Neuronal stem cell (in vitro differentiated cells): ENCODE measurements around the gene FETUB.

Source experiments
- DNase-seq: peaks from one replicate; pipeline ENCODE4 v3.0.0-alpha.2; 2013; ENCODE audit warnings: low spot score
- H2AFZ ChIP-seq: one replicate; pipeline ENCODE4 v1.6.1; 2013; ENCODE audit warnings: mild to moderate bottlenecking, low read length, inconsistent platforms
- H2AK5ac ChIP-seq: 2 replicates; pipeline ENCODE4 v1.6.1; 2013; ENCODE audit warnings: low read depth, mild to moderate bottlenecking, inconsistent platforms, low read length, moderate library complexity, mixed read lengths
- H2BK120ac ChIP-seq: 2 replicates; pipeline ENCODE4 v1.6.1; 2013; ENCODE audit warnings: low read depth, mild to moderate bottlenecking, inconsistent platforms, low read length, moderate library complexity, mixed read lengths
- H2BK12ac ChIP-seq: one replicate; pipeline ENCODE4 v1.6.1; 2013; ENCODE audit warnings: low read length, inconsistent platforms
- H2BK15ac ChIP-seq: 2 replicates; pipeline ENCODE4 v1.6.1; 2013; ENCODE audit warnings: mild to moderate bottlenecking, low read length, inconsistent platforms, mixed read lengths
- H2BK5ac ChIP-seq: one replicate; pipeline ENCODE4 v1.6.1; 2013; ENCODE audit warnings: inconsistent platforms, mild to moderate bottlenecking, low read length, moderate library complexity
- H3K14ac ChIP-seq: one replicate; pipeline ENCODE4 v1.6.1; 2013; ENCODE audit warnings: low read length, inconsistent platforms
- H3K18ac ChIP-seq: 2 replicates; pipeline ENCODE4 v1.6.1; 2013; ENCODE audit warnings: low read length, inconsistent platforms
- H3K23ac ChIP-seq: 2 replicates; pipeline ENCODE4 v1.6.1; 2013; ENCODE audit warnings: low read depth, mild to moderate bottlenecking, mixed read lengths, low read length, inconsistent platforms; ENCODE audit not compliant: poor library complexity
- H3K27ac ChIP-seq: replicated peaks from 3 replicates; pipeline ENCODE4 v1.5.1; 2013; ENCODE audit warnings: low read length, inconsistent platforms
- H3K27me3 ChIP-seq, 3 experiments: 2 replicates each; pipeline ENCODE4 v1.6.1; 2013; ENCODE audit warnings: low read length in 3 of 3, mild to moderate bottlenecking in 2 of 3, inconsistent platforms in 1 of 3, low read depth in 1 of 3, mixed read lengths in 1 of 3, moderate library complexity in 1 of 3; ENCODE audit not compliant: control insufficient read depth in 3 of 3, insufficient read depth in 3 of 3
- H3K36me3 ChIP-seq, 2 donors: replicated peaks in 1 of 2; 2 replicates each; pipeline ENCODE4 v1.6.1; 2013; ENCODE audit warnings: low read length in 2 of 2; ENCODE audit not compliant: control insufficient read depth in 2 of 2, insufficient read depth in 2 of 2
- H3K4ac ChIP-seq: 2 replicates; pipeline ENCODE4 v1.6.1; 2013; ENCODE audit warnings: inconsistent platforms, mild to moderate bottlenecking, low read length, moderate library complexity
- H3K4me1 ChIP-seq, 2 donors: 1 replicate in 1 of 2; 2 replicates in 1 of 2; pipeline ENCODE4 v1.6.1; 2013; ENCODE audit warnings: low read length in 2 of 2, low read depth in 1 of 2; ENCODE audit not compliant: control insufficient read depth in 2 of 2, insufficient read depth in 1 of 2
- H3K4me2 ChIP-seq: one replicate; pipeline ENCODE4 v1.6.1; 2013; ENCODE audit warnings: mild to moderate bottlenecking, low read length, inconsistent platforms; ENCODE audit not compliant: insufficient read depth, poor library complexity, severe bottlenecking
- H3K4me3 ChIP-seq, 2 donors: 2 replicates each; pipeline ENCODE4 v1.5.1; 2013; ENCODE audit warnings: low read length in 2 of 2, mild to moderate bottlenecking in 2 of 2, inconsistent platforms in 1 of 2, moderate library complexity in 1 of 2
- H3K79me1 ChIP-seq: one replicate; pipeline ENCODE4 v1.6.1; 2013; ENCODE audit warnings: low read depth, mild to moderate bottlenecking, inconsistent platforms, low read length, moderate library complexity
- H3K9ac ChIP-seq: one replicate; pipeline ENCODE4 v1.6.1; 2013; ENCODE audit warnings: mild to moderate bottlenecking, low read depth, low read length, inconsistent platforms; ENCODE audit not compliant: poor library complexity
- H3K9me3 ChIP-seq, 2 donors: replicated peaks in 1 of 2; 2 replicates each; pipeline versions ENCODE3 to v1.6.1; 2013; ENCODE audit warnings: low read length in 2 of 2, mild to moderate bottlenecking in 2 of 2, inconsistent platforms in 1 of 2, low read depth in 1 of 2, mixed read lengths in 1 of 2, moderate library complexity in 1 of 2; ENCODE audit not compliant: control insufficient read depth in 2 of 2, insufficient read depth in 1 of 2
- H4K8ac ChIP-seq: one replicate; pipeline ENCODE4 v1.6.1; 2013; ENCODE audit warnings: low read depth, mild to moderate bottlenecking, inconsistent platforms, low read length, moderate library complexity
- H4K91ac ChIP-seq: one replicate; pipeline ENCODE4 v1.6.1; 2013; ENCODE audit warnings: low read length, low read depth, mild to moderate bottlenecking, inconsistent platforms; ENCODE audit not compliant: poor library complexity
- WGBS, 2 donors: extraction: QIAGEN DNeasy Blood & Tissue Kit; methylation state at CpG; one replicate each; pipeline ENCODE4 v1.1.7; 2013; ENCODE audit warnings: missing lambda C conversion rate in 2 of 2, mixed read lengths in 1 of 2; ENCODE audit not compliant: insufficient read length in 2 of 2, insufficient replicate concordance in 1 of 2; ENCODE audit errors: extremely low coverage in 2 of 2; 5-methylcytosine and 5-hydroxymethylcytosine counted together

FETUB gene

DNA sequence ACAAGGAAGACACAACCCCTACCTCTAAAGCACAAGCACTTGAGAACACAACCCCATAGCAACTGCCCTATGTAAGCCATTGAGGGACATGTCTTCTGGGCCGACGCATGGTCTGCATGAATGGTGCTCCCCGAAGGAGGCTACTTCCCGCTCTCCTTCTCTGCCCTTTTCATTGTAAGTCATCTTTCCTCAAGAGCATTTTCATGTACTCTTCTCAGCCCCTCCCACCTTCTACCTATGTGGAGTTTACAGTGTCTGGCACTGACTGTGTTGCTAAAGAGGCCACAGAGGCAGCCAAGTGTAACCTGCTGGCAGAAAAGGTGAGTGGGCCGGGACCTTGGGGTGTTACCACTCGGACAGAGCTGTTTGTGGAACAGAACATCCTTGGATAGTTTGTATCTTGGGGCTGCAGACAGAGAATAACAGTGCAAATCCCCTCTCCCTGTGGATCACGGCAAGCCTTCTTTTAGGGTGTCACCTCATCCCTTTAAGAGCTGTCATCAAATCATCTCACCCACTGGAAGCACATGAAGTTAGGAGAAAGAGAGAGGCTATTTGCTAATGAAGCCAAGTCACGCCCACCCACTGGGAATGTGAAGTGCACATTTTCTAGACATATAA is 21.8 kb upstream of the FETUB start:
- no peak overlapping the region for H3K9ac ChIP-seq
- whole genome bisulfite sequencing, 2 donors, result no CpG with 5 or more reads among the region's 8 CpGs
- no peak for DNase-seq
- no peak overlapping the region for H3K23ac ChIP-seq
- H3K4me3 ChIP-seq, result no peak overlapping the region
- H3K4me1 ChIP-seq, result no peaks in the 10 kb centered on the region
- H3K79me1 ChIP-seq, result no peaks in the 10 kb centered on the region
- no peak overlapping the region for H3K18ac ChIP-seq
- no peak overlapping the region for H2AFZ ChIP-seq
- no peak overlapping the region for H3K14ac ChIP-seq
- no peaks in the 10 kb centered on the region for H3K9me3 ChIP-seq
- H2BK5ac ChIP-seq, result no peak overlapping the region
- H3K4me2 ChIP-seq, result no peak overlapping the region
- no peak overlapping the region for H2BK12ac ChIP-seq
- H2AK5ac ChIP-seq, result no peak overlapping the region
- no peaks in the 10 kb centered on the region for H3K36me3 ChIP-seq
- H3K4ac ChIP-seq, result no peak overlapping the region
- H3K27ac ChIP-seq, result no peak overlapping the region
- no peak overlapping the region for H4K91ac ChIP-seq
- H3K27me3 ChIP-seq, result peaks cover 0 to 31% (median 0%) of the 10 kb centered on the region in 3 experiments
- no peak overlapping the region for H2BK120ac ChIP-seq
- H2BK15ac ChIP-seq, result no peak overlapping the region
- no peak overlapping the region for H4K8ac ChIP-seq

DNA sequence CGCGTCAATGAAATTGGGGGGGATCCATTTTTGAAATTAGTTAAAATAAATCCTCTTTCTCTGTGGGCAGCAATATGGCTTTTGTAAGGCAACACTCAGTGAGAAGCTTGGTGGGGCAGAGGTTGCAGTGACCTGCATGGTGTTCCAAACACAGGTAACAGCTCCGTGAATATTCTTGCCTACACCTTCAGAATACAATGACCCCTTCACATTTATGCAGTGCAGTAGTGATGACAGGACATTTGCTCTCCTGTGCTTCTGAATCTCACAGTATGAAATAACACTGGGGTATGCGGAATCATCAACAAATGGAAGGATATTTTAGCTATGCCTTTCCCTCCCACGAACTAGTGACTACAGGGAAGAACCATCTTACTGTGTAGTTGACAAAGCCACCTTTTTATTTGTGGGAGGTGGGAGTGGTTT is 20.4 kb upstream of the FETUB start:
- Histone ChIP-seq H3K4me1 (no peaks in the 10 kb centered on the region), H3K14ac (no peak overlapping the region), H2AK5ac (no peak overlapping the region)

DNA sequence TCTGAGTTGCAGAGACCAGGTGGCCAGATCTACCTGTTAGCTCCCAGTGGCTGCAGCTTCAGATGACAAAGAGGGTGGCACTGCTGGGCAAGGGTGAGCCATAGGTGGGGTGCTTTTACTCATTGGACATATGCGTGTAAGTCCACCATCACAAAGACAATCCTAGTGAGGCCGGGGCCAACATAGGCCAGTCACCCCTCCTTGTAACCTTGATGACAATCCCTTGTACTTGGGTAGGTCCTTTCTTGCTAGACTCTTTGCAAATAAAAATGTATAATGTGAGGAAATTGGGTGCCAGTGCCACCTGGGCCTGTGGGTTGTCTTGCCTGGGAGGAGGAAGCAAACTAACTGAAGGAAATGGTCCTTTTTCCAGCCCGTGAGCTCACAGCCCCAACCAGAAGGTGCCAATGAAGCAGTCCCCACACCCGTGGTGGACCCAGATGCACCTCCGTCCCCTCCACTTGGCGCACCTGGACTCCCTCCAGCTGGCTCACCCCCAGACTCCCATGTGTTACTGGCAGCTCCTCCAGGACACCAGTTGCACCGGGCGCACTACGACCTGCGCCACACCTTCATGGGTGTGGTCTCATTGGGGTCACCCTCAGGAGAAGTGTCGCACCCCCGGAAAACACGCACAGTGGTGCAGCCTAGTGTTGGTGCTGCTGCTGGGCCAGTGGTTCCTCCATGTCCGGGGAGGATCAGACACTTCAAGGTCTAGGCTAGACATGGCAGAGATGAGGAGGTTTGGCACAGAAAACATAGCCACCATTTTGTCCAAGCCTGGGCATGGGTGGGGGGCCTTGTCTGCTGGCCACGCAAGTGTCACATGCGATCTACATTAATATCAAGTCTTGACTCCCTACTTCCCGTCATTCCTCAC is 19.7 kb upstream of the FETUB start:
- H3K14ac ChIP-seq, result no peak overlapping the region

More for the DNA sequence above, 20.4 kb upstream of the FETUB start:
- no peak overlapping the region for H3K4me3 ChIP-seq
- H3K36me3 ChIP-seq, result no peaks in the 10 kb centered on the region
- H3K9me3 ChIP-seq, result no peaks in the 10 kb centered on the region
- no CpG with 5 or more reads among the region's 5 CpGs for WGBS, 2 donors
- H3K23ac ChIP-seq, result no peak overlapping the region
- H3K9ac ChIP-seq, result no peak overlapping the region
- no peak overlapping the region for H2AFZ ChIP-seq
- no peak overlapping the region for H2BK15ac ChIP-seq
- H2BK5ac ChIP-seq, result no peak overlapping the region
- H3K18ac ChIP-seq, result no peak overlapping the region
- H4K8ac ChIP-seq, result no peak overlapping the region
- no peak overlapping the region for H2BK120ac ChIP-seq
- H3K27ac ChIP-seq, result no peak overlapping the region
- H3K79me1 ChIP-seq, result no peaks in the 10 kb centered on the region
- H3K4ac ChIP-seq, result no peak overlapping the region
- DNase-seq, result no peak
- H4K91ac ChIP-seq, result no peak overlapping the region
- H3K27me3 ChIP-seq, result peaks cover 0 to 23% (median 0%) of the 10 kb centered on the region in 3 experiments
- H3K4me2 ChIP-seq, result no peak overlapping the region
- no peak overlapping the region for H2BK12ac ChIP-seq

More for the DNA sequence above, 19.7 kb upstream of the FETUB start:
- no CpG with 5 or more reads among the region's 17 CpGs for WGBS, 2 donors
- Histone ChIP-seq H3K27ac (no peak overlapping the region), H3K4me3 (no peak overlapping the region), H2AFZ (no peak overlapping the region), H3K9ac (no peak overlapping the region), H3K4me2 (no peak overlapping the region), H3K27me3 (peaks cover 0 to 26% (median 0%) of the 10 kb centered on the region in 3 experiments), H2BK120ac (no peak overlapping the region), H3K23ac (peak overlapping the region; percentile 18), H2BK5ac (no peak overlapping the region), H4K8ac (no peak overlapping the region), H2BK15ac (no peak overlapping the region), H3K79me1 (no peaks in the 10 kb centered on the region), H3K4me1 (no peaks in the 10 kb centered on the region), H4K91ac (no peak overlapping the region), H3K4ac (no peak overlapping the region), H3K9me3 (no peaks in the 10 kb centered on the region), H2BK12ac (no peak overlapping the region), H2AK5ac (no peak overlapping the region), H3K36me3 (no peaks in the 10 kb centered on the region), H3K18ac (no peak overlapping the region)
- DNase-seq, result no peak
